Activated CD8-positive, alpha-beta T cell treated with anti-CD3 and anti-CD28 coated beads for 36 hours (primary cell): ENCODE data around the gene MGRN1. TPM values are rescaled to one million over a fixed set of nuclear protein-coding genes. Genes with fewer than 3 reads are reported as not detected.

Experiments
- ATAC-seq: fragments of 200-7000 bp; cut with Tn5 transposase; one replicate; pipeline ENCODE4 v1.10.0; 2021; ENCODE audit warnings: mild to moderate bottlenecking, moderate library complexity
- CTCF ChIA-PET: fragments of 350-600 bp; sonication (Branson Sonifier 250); formaldehyde crosslinking; loops from one replicate; lab custom pipeline; 2021; ENCODE audit warnings: antibody characterized with exemption; lab: Charles Lee
- POLR2A ChIA-PET: fragments of 350-600 bp; sonication (Branson Sonifier 250); formaldehyde crosslinking; loops from one replicate; lab custom pipeline; 2021; ENCODE audit warnings: antibody characterized with exemption; lab: Charles Lee
- DNase-seq: peaks from one replicate; pipeline ENCODE4 v3.0.0-alpha.2; 2020
- H3K27ac Mint-ChIP-seq: one replicate; pipeline ENCODE4 v1.8.0; 2021; ENCODE audit warnings: mild to moderate bottlenecking, mixed read lengths
- H3K27me3 Mint-ChIP-seq: one replicate; pipeline ENCODE4 v1.8.0; 2021; ENCODE audit warnings: mixed read lengths
- H3K36me3 Mint-ChIP-seq: one replicate; pipeline ENCODE4 v1.8.0; 2021; ENCODE audit warnings: low read depth, mixed read lengths
- H3K4me1 Mint-ChIP-seq: one replicate; pipeline ENCODE4 v1.8.0; 2021; ENCODE audit warnings: low read depth, mixed read lengths
- H3K4me3 Mint-ChIP-seq: one replicate; pipeline ENCODE4 v1.8.0; 2021; ENCODE audit warnings: mild to moderate bottlenecking, moderate library complexity, mixed read lengths
- H3K9me3 Mint-ChIP-seq: one replicate; pipeline ENCODE4 v1.8.0; 2021; ENCODE audit warnings: mixed read lengths
- intact Hi-C: fragments of 100-400 bp; cut with micrococcal nuclease; formaldehyde crosslinking; loops from one replicate; pipeline ENCODE4 v1.10.0; 2022
- total RNA-seq, 2 experiments: library from RNA; stranded (reverse); gene quantifications; one replicate each; pipeline ENCODE4 v1.2.3, GENCODE V29; 2021
- TF ChIP-seq, protein P1 (sequence below): fragments of 200-600 bp; IDR thresholded peaks from one replicate; pipeline ENCODE4 v1.8.0; 2022; ENCODE audit warnings: antibody characterized with exemption, mild to moderate bottlenecking

MGRN1 gene
- total RNA-seq, 2 experiments from 2014 or later: 67.6 to 70.8 TPM

DNA sequence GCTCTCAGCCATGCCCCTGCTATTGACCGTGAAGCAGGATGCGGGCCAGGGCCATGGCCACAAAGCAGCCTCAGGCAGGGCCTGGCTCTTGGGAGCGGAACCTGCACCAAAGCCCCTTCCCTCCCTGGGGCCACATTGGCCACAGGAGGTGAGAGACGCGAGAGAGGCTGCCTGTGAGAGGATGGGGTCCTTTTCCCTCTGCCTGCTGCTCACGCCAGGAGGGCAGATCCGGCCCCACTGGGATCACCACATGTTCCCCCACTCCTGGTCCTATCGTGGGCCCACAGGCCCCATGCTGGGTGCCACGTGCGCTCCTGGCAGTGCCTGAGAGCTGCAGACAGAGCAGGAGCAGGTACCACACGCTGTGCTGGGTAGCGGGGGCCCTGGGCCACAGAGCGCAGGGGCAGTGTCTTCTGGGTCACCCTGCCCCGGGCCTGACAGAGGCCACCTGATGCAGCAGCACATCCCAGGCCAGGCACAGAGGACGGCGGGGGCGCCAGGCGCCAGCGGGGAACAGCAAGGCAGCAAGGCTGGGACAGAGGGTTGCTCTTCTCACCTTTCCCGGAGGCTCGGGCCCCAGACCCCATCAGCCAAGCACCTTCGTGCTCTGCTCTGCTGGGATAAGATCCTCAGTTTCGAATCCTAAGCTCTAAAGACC lies 59.6 kb downstream of the MGRN1 start:
- TF ChIP-seq, protein P1, sequence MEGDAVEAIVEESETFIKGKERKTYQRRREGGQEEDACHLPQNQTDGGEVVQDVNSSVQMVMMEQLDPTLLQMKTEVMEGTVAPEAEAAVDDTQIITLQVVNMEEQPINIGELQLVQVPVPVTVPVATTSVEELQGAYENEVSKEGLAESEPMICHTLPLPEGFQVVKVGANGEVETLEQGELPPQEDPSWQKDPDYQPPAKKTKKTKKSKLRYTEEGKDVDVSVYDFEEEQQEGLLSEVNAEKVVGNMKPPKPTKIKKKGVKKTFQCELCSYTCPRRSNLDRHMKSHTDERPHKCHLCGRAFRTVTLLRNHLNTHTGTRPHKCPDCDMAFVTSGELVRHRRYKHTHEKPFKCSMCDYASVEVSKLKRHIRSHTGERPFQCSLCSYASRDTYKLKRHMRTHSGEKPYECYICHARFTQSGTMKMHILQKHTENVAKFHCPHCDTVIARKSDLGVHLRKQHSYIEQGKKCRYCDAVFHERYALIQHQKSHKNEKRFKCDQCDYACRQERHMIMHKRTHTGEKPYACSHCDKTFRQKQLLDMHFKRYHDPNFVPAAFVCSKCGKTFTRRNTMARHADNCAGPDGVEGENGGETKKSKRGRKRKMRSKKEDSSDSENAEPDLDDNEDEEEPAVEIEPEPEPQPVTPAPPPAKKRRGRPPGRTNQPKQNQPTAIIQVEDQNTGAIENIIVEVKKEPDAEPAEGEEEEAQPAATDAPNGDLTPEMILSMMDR: no peak
- intact Hi-C loops: no loop called here
- ChIA-PET CTCF (interaction anchor here (1.7 kb wide), 1 partner anchor 9 kb away, joined by 6 read pairs; the partner anchor contains the start of gene NUDT16L1), POLR2A (interaction anchor here (1.0 to 1.6 kb wide), 2 partner anchors 9 to 11 kb away, joined by 3 to 4 read pairs; partner anchors contain the start of gene NUDT16L1)
- no peaks in the 10 kb centered on the region for H3K27me3 Mint-ChIP-seq
- no peak for ATAC-seq
- peaks cover 12% of the 10 kb centered on the region for H3K36me3 Mint-ChIP-seq
- H3K4me3 Mint-ChIP-seq: no peak overlapping the region
- no peak for DNase-seq
- H3K27ac Mint-ChIP-seq: no peak overlapping the region
- H3K9me3 Mint-ChIP-seq: no peaks in the 10 kb centered on the region
- H3K4me1 Mint-ChIP-seq: peaks cover 9% of the 10 kb centered on the region

DNA sequence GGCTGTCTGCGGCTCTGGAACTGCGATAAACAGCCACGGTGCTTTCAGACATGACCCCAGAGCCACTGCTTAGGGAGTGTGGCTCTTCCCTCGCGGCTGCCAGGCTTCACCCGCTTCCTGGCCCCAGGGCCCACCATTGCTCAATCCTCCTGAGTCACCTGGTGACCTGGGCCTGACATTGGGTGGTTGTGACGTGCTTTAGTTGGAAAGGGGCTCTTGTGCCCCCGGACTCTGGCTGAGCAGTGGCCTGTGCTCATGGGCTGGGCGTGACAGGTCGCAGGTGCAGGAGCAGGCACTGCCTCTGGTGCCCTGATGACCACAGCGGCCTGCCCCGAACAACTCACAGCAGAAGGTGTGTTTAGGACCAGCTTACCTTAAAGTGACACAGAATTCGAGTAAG lies 60.1 kb downstream of the MGRN1 start:
- Mint-ChIP-seq H3K4me1 (peaks cover 7% of the 10 kb centered on the region), H3K9me3 (no peaks in the 10 kb centered on the region), H3K27me3 (no peaks in the 10 kb centered on the region), H3K4me3 (no peak overlapping the region), H3K27ac (no peak overlapping the region), H3K36me3 (peaks cover 12% of the 10 kb centered on the region)
- TF ChIP-seq, protein P1: no peak
- no peak for ATAC-seq
- ChIA-PET CTCF (no interaction called here), POLR2A (interaction anchor here (1.6 kb wide), 1 partner anchor 9 kb away, joined by 4 read pairs; the partner anchor contains the start of gene NUDT16L1)
- DNase-seq: no peak
- intact Hi-C loops: no loop called here

DNA sequence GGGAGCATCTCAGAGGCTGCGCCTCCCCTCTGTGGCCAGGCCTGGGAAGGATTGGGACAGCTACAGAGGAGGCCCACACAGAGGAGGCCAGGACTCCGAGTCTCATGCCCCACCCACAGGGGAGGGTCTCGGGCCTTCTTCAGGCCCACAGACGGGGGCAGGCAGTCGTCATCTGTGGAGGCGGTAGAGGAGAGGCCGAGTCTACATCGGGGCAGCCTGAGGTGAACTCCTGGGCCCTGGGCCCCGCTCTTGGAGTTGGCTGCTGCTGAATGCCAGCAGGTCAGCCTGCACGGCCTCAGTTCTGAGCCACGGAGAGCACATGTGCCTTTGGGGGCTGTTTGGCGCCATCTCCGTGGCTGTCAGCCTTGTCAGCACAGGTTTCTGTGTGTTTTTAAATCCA lies 60.7 kb downstream of the MGRN1 start:
- peaks cover 7% of the 10 kb centered on the region for H3K4me1 Mint-ChIP-seq
- H3K4me3 Mint-ChIP-seq: no peak overlapping the region
- CTCF ChIA-PET: no interaction called here
- no peak overlapping the region for H3K27ac Mint-ChIP-seq
- no peaks in the 10 kb centered on the region for H3K27me3 Mint-ChIP-seq
- no peaks in the 10 kb centered on the region for H3K9me3 Mint-ChIP-seq
- intact Hi-C loops: no loop called here
- H3K36me3 Mint-ChIP-seq: peaks cover 11% of the 10 kb centered on the region
- DNase-seq (no peak), ATAC-seq (no peak)
- TF ChIP-seq, protein P1: no peak
- POLR2A ChIA-PET: interaction anchor here (1.6 kb wide), 1 partner anchor 8 kb away, joined by 4 read pairs; the partner anchor contains the start of gene NUDT16L1

DNA sequence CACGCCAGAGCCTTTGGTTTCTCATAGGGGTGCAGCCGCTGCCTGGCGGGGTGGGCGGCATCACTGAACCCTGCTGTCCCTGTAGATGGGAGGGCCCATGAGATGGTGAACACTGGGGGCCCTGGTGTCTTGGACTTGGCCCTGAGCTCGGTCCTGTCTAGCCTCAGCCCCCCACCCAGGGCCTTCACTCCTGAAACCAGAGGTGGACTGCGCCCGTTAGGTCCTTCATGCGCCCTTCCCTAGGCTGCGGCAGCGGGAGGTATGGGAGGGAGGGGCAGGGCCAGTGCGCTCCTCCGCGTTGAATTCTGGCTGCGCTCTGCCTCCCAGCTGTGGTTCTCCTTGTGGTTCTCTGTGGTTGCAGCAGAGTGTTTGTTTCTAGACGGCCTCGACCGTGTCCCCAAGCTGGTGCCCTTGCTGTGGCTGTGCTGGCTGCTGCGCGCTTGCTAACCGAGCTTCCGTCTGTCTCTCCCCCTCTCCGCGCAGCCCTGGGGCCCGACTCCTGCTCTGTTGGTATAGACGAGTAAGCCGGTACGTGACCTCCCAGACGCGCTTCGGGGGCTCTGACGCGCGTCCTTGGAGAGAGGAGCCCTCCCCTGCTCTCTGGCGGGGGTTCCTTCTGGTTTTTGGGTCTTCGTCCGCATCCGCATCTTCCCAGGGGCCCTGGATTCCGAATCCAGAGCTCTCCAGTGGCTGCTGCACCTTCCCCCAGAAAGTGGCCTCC lies 61.3 kb downstream of the MGRN1 start:
- no peak for DNase-seq
- Mint-ChIP-seq H3K4me3 (no peak overlapping the region), H3K4me1 (peaks cover 6% of the 10 kb centered on the region), H3K9me3 (no peaks in the 10 kb centered on the region), H3K27me3 (no peaks in the 10 kb centered on the region), H3K36me3 (peaks cover 8% of the 10 kb centered on the region), H3K27ac (no peak overlapping the region)
- CTCF ChIA-PET: interaction anchor here (0.8 kb wide), 1 partner anchor 10 kb away, joined by 3 read pairs; no protein-coding TSS in a partner anchor
- POLR2A ChIA-PET: interaction anchor here (1.6 kb wide), 1 partner anchor 8 kb away, joined by 4 read pairs; the partner anchor contains the start of gene NUDT16L1
- TF ChIP-seq, protein P1: no peak
- ATAC-seq: no peak
- intact Hi-C loops: no loop called here
